CD4-positive, alpha-beta T cell treated with Interleukin-17A for 1 hour (primary cell): ENCODE data around the gene PHF13.
A peak's percentile ranks its signal among the peaks of the same experiment; 100 is the strongest.
"Not testable (repeated sequence)": the region's sequence is repeated elsewhere in the genome, so short reads cannot be mapped to it uniquely, and the experiment has no call there.

Experiments
- DNase-seq: peaks from one replicate; pipeline ENCODE4 v3.0.0-alpha.2; 2020

The PHF13 gene

GRCh38 chr1:6587261-6588005 is 26.1 kb upstream of the PHF13 start:
- no peak for DNase-seq

DNA sequence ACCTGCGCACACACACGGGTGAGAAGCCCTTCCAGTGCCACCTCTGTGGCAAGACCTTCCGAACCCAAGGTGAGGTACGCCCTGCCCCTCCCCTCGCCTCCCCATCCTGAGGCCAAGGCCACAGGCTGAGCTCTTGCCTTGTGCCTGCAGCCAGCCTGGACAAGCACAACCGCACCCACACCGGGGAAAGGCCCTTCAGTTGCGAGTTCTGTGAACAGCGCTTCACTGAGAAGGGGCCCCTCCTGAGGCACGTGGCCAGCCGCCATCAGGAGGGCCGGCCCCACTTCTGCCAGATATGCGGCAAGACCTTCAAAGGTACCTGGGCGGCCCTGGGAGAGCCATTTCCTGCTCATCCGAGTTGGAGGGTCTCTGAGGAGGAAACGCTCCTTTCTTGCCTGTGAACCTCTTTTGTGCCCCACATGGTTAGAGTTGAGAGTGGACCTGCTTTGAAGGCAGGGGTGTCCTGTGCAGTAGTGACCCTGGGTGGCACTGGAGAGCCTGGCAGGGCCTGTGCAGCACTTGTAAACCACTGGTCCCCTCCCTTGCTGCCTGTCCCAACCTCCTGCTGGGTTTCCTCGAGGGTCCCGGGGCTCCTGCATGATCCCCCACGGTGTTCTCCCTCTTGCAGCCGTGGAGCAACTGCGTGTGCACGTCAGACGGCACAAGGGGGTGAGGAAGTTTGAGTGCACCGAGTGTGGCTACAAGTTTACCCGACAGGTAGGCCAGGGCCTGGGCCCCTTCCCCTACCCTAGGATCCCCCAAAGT is 25.2 kb upstream of the PHF13 start:
- DNase-seq: no peak

DNA sequence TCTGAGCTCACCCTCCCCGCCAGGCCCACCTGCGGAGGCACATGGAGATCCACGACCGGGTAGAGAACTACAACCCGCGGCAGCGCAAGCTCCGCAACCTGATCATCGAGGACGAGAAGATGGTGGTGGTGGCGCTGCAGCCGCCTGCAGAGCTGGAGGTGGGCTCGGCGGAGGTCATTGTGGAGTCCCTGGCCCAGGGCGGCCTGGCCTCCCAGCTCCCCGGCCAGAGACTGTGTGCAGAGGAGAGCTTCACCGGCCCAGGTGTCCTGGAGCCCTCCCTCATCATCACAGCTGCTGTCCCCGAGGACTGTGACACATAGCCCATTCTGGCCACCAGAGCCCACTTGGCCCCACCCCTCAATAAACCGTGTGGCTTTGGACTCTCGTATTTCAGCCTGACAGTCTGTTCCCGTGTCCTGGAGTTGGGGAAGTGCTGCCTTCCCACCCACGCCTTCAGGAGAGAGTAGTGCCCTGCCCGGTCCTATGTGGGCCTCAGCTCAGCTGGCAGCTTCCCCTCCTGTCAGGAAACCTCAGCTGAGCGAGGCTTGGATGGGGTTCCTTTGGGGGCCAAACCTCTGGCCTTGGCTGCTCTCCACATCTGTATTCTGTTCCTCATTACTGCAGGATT is 24.5 kb upstream of the PHF13 start:
- DNase-seq: no peak

- DNase-seq: no peak
Measured at GRCh38 chr1:6590046-6590445, 23.5 kb upstream of the PHF13 start.

- DNase-seq: no peak
Measured at GRCh38 chr1:6591222-6591621, 22.3 kb upstream of the PHF13 start.

DNA sequence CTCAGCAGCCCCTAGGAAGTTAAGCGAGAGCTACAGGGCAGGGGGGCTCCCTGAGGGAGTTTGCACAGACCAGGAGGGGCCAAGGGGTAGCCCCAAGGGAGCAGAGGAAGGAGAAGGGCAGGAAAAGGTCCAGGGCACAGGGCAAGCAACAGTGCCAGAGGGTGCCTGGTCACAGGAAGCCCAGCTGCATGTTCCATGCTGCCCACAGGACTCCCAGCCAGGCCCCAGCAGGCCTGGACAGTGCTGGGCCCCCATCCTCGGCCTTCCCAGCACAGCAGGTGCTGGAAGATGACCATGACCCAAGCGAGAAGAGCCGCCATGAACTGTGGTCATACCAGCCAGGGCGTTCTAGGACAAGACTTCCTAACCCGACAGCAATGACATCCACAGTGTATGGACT is 21.9 kb upstream of the PHF13 start:
- no peak for DNase-seq

DNA sequence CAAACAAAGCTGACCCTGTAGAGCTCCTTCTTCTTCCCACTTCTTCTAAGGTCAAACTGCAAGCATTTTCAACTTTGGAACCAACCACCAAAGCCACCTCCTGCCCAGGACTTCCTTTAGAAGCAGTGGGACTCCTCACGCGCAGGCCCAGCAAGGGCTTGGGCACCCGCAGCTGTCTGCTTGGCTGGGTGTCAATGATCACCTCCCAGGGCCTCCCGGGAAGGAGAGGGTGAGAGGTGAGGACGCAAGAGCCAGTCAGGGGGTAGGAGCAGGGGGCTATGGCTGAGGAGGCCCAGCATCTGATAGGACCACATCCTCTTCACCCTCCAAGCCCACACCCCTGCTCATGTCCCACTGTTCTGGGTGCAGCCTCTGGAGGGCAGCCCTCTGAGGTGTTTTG is 21.1 kb upstream of the PHF13 start:
- no peak for DNase-seq

DNA sequence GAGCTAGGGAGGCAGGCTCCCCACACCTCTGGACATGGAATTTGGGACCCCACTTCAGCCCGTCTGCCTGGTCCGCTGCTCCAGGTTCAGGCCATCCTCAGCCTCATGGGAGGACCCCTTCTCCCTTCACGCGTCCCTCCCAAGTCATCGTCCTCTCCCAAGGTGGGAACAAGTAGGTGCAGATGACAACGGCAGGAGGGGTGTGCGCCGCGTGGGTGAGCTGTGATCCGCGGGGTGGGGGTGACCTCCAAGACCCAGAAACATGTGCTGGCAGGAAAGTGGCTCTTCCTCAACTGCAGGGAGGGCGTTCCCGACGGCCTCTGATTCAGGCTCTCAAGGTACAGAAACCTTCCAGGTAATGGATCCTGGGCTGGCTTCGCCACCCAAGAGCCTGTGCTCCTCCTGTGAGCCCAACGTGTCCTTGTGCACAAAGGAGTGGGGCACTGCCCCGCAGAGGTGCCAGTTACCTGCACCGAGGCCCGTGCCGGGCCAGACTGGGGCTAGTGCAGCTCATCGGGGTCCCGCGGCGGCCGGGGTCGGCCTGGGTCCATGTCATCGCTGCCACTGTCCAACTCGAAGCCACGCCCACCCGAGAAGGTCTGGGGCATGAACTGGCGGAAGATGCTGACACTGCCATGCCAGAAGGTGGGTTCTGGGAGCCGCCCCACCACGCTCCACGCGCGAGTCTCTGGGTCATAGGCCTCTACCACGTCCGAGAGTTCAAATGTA is 20.5 kb upstream of the PHF13 start:
- DNase-seq: no peak

GRCh38 chr1:6593810-6594209 is 19.7 kb upstream of the PHF13 start:
- no peak for DNase-seq

DNA sequence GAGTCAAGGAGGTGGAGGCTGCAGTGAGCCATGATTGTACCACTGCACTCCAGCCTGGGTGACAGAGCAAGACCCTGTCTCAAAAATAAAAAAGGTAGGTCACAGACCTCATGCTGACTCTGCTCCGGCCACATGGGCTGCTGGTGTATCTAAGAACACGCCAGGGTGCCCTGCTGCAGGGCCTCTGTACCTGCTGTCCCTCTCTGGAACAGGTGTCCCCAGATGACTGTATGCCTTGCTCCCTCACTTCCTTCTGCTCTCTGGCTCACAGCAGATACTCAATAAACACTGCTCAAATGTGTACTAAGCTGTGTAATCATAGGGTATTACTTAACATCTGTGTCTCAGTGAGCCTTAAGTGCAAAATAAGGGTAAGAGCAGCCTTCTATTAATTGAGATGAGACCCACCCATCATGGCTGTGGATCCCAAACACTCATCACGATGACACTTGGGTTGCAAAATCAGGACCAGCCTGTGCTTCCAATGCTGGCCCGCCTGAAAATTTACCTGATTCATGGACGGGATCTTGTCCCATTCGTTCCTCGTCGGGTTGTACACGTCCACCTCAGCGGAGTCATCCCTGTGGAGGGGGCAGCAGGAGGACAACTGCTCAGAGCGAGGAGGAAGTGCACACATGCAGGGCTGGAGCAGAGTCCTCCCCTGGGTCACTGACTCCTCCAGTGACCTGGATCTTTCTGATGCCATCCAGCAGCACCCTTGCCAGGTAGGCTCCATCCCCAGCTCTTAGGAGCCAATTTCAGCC is 18.4 kb upstream of the PHF13 start:
- DNase-seq: no peak

DNA sequence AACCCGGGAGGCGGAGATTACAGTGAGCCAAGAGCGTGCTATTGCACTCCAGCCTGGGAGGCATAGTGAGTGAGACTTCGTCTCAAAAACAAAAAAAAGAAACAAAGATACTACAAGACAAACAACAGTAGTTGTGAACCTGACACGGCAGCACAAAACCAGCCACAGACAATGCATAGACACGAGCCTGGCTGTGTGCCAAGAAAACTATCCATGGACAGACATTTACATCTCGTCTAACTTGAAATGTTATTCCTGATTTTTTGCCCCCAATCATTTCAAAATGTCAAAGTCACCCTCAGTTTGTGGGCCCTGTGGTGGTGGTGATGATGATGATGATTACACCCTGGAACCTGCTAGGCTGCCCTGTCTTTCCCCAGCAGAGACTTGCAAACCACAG is 17.2 kb upstream of the PHF13 start:
- DNase-seq: no peak

- DNase-seq: no peak
Measured at GRCh38 chr1:6596886-6597776, 16.4 kb upstream of the PHF13 start.

DNA sequence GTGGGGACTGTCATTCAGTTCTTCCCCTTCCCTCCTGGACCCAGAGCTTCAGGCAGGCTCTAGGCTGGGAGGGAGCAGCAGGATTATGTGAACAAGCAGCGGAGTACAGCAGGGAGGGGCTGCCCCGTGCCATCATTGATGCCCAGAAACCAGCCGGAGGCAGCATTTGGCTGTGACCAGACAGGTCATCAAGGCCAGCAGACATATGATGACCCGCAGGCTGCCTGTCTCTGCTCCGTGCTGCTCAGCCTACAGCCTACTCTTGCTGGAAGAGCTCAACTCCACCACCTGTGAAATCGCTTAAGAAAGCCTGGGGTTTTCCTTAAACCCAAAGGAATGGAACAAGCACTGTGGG is 15.8 kb upstream of the PHF13 start:
- DNase-seq: no peak

GRCh38 chr1:6599141-6599975 is 14.2 kb upstream of the PHF13 start:
- peak; percentile 63 for DNase-seq

- DNase-seq: not testable (repeated sequence)
Measured at GRCh38 chr1:6599991-6600390, 13.5 kb upstream of the PHF13 start.

- no peak for DNase-seq
Measured at GRCh38 chr1:6600410-6601048, 13.0 kb upstream of the PHF13 start.

DNA sequence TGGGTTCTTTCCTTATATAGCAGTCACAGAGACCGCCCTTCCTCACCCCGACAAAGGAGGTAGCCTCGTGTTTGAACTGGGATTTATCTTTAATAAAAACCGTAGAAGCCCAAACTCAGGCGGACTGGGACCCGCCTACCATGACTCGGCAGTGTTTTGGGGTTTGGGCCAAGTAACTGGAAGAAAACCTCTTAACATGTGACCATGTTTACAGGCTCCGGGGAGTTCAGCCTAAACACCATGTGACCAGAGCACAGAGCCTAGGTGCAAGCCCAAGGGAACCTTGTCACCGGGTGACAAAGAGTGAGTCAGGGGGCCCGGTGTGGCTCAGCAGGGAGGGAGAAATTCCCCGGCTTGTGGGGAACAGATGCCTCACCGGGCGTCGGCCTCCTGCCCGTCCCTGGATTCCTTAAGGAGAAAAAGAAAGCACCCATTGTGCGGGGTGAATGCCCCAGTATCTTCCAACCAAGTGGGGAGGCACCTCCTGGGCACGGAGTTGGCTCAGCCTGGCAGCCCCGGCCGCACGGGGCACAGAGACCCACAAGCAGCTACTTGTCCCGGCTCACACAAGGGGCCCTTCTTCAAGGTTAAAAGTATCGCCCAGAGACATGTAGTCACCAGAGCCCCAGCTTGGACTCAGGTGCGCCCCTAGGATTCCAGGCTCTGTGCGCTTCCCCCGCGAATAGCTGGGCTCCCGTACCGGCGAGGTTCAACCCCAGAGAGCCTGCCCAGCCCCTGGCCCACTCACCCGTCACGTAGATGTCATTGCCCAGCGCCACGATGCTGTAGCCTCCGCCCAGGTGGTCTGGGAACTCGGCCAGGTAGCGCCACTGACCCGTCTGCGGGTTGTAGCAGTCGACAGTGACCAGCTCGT is 12.2 kb upstream of the PHF13 start:
- peak; percentile 80 for DNase-seq

DNA sequence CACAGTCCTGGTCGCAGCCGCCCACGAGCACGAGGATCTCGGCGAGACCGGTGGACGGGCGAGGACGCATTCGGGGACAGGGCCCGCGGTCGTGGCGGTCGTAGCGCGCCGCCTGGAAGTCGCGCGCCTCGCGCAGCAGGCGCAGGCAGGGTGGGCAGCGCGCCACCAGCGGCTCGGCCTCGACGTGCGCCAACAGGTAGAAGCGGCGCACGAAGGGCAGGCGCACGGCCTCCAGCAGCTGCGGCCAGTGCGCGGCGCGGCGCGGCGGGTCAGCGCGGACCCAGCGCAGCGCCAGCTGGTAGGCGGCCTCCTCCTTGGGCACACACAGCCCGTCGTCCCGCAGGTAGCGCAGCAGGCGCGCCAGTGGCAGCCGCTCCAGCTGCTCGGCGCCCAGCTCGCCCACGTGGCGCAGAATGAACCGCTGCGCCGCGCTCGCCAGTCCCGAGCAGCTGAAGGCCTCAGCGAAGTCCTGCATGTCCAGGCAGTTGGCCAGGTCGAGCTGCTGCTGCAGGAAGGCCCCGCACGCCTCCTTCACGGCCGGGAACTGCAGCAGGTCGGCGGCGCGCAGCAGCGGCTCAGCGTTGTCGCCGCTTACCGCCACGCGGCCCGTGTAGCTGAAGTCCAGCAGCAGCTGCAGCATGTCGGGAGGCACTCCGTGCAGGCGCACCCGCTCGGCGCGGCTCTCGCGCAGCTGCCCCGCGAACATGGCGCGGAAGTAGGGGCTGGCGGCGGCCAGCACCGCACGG is 11.4 kb upstream of the PHF13 start:
- no peak for DNase-seq
